Fibroblast of pulmonary artery (primary cell): ENCODE data around the gene MBTD1.
A peak's percentile ranks its signal among the peaks of the same experiment; 100 is the strongest.

Experiments
- DNase-seq: peaks from one replicate; pipeline ENCODE4 v3.0.0-alpha.2; 2010; ENCODE audit warnings: low read depth
- H3K4me3 ChIP-seq: replicated peaks from 2 replicates; pipeline ENCODE4 v1.5.1; 2011; ENCODE audit warnings: low read depth, mild to moderate bottlenecking, control low read depth, low read length, moderate library complexity
- TF ChIP-seq, protein P1 (sequence below): IDR thresholded peaks from 2 replicates; pipeline ENCODE4 v1.5.1; 2011; ENCODE audit warnings: mild to moderate bottlenecking, control low read depth, low read length, inconsistent platforms; ENCODE audit errors: missing control alignments

The MBTD1 gene

DNA sequence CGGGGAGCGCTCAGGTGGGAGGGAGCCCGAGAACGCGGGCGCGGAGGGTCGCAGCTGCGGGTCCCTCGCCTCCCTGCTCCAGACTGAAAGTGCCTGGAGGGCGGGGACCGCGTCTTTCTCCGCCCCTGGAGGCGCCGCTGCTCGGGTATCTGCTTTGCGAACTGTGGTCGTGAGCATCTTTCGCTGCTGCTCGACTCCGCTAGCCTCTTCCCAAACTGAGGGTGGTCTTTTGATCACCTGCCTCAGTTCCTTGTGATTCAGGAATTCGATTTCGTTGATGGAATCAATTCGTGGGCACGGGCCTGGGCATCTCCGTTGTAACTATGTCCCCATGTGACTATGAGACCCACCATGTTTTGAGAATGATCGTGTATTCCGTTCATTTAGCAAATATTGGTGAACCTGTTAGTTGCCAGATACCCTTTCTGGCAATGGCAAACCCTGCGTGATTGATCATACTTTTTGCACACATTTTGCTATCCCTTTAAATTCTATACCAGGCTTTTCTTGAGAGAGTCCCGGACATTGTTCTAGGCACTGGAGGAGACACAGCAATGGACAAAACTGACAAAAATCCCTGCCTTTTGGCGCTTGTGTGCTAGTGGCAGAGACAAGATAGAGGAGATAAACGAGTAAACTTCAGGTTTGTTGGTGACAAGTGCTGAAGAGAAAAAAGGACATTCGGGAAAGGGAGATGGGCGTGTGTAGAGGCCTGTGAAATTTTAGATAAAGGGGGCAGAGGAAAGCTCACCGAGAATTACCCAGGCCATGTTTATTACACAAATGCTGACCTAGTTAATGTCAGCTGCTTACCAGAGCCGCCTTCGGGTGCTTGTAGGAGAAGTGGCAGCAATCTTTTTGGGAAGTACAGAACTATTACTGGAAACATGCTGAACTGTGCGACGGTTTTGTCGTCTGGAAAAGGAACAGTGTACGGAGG lies 1.4 kb upstream of the MBTD1 start:
- no peak for DNase-seq
- TF ChIP-seq, protein P1, sequence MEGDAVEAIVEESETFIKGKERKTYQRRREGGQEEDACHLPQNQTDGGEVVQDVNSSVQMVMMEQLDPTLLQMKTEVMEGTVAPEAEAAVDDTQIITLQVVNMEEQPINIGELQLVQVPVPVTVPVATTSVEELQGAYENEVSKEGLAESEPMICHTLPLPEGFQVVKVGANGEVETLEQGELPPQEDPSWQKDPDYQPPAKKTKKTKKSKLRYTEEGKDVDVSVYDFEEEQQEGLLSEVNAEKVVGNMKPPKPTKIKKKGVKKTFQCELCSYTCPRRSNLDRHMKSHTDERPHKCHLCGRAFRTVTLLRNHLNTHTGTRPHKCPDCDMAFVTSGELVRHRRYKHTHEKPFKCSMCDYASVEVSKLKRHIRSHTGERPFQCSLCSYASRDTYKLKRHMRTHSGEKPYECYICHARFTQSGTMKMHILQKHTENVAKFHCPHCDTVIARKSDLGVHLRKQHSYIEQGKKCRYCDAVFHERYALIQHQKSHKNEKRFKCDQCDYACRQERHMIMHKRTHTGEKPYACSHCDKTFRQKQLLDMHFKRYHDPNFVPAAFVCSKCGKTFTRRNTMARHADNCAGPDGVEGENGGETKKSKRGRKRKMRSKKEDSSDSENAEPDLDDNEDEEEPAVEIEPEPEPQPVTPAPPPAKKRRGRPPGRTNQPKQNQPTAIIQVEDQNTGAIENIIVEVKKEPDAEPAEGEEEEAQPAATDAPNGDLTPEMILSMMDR: no peak
- H3K4me3 ChIP-seq: peak overlapping the region; percentile 87

DNA sequence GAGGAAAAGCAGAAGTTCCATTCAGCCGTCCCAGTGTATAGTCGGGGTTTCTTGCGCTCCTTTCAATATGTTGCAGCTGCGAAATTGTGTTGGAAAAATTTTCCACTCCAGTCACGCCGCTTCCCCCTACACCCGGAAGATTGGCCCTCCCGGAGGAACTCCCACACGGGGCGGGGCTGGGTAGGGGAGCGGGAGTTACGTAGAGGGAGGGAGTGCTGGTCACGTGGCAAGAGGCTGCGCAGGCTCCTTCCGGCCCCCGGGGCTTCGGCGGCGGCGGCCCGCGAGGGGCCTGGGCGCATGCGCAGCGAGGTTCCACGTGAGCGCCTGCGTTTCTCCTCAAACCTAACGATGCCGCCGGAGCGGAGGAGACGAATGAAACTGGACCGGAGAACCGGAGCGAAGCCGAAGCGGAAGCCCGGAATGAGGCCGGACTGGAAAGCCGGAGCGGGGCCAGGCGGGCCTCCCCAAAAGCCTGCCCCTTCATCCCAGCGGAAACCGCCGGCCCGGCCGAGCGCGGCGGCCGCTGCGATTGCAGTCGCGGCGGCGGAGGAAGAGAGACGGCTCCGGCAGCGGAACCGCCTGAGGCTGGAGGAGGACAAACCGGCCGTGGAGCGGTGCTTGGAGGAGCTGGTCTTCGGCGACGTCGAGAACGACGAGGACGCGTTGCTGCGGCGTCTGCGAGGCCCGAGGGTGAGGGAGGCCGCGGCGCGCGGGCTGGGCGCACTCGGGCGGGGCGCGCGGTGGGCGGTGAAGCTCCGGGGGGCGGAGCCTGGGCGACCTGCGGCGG lies 581 bp upstream of the MBTD1 start, which contains the start of gene UTP18:
TSS of gene UTP18 (plus strand) at position 310 of the 787 bp plus-strand sequence. CDS start at position 349, 39 bp downstream.
- peak; percentile 98 for DNase-seq

DNA sequence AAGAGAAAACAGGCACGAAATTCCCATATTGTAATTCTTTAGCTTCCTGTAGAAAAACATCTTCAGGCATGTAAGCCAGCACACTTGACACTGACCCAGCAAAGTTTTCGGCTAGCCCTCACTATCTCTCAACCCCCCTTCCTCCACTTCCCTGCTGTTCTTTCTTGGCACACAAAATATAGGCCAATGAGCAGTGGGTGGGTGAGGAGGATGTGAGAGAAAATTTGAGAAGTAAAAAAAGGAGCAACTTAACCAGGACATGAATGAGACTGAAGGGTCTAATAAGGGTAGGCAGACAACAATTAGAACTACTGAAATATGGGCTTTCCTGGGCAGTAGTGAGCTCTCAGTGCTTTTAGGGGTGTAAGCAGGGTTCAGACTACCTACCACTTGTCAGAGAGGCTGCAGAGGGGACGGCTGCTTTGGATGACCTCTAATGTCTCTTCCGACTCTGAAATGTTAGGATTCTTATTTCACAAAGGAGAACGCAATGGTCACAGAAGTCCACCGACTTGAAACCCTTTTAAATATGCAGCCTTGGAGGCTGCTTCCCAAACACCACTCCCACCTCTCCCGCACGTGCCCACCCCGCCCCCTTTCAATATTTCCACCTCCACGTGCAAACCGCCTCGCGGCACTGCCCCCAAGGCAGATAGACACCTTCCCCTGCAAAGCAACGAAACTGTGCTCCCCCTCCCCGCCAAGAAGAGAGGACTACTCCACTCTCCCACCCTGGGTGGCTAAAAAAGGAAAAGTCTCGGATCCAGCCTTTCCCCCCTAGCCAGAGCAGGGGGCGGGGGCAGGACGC lies 889 bp downstream of the MBTD1 start:
- DNase-seq: peak; percentile 29
- peak overlapping the region; percentile 87 for H3K4me3 ChIP-seq
- TF ChIP-seq, protein P1: no peak

More for the DNA sequence above, 581 bp upstream of the MBTD1 start, which contains the start of gene UTP18:
- TF ChIP-seq, protein P1: no peak
- H3K4me3 ChIP-seq: peak within 1 kb of the TSS; percentile 87

DNA sequence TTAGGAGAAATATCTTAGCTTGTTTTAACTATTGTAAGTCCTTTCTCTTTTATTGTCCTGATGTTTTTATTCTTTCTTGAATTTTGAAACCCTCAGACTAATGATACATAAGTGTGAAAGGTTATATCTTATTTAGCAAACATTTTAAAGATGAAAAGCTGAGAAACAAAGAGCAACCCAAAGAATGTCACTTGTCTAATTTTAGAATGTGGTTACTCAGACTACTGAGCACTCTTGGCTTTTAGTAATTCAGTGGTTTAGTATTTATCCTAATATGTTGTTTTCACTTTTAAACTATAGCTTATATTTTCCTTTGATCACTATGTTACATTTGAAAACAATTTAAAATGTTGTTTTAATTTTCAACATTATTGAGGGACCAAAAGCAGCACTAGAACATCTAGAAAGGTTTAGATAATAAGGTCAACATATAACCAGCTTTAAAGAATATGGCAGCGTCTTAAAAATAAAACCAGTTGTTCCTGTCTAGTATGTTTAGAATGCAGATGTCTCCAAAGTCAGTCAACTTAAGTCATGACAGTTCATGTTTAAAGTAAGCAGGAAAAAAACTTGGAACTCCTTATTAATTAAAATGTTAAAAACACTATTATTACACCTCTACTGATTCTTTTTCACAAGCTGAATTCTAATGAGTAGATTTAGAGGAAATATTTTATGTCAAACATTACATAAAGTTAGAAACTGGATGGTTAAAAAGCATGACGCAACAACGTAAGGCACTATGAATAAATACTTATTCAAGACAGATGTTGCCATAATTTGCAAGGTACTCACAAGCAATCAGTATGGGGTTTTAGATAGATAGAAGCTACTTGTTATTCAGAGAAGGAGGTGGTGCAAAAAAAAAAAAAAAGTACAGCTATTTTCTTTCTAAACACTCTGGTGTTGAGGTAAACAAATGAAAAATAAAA lies 2.4 kb downstream of the MBTD1 start:
- no peak overlapping the region for H3K4me3 ChIP-seq
- TF ChIP-seq, protein P1: no peak
- peak; percentile 9 for DNase-seq

DNA sequence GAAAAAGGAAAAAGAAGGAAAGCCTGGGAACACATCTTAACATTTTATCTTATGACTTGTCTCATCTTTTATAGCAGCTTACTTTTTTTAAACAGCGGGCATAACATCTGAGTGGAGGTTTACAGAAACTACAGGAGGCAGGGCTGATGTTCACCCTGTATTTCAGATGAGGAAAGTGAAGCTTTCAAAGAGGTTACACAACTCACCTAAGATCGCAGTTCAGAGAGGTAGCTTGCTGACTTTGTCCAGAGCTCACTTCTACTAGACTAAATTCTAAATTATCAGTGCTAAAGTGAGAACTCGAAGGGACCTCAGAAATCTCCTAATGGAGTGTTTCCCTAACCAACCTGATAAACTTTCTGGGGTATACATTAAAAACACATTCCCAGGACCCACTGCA lies 3.7 kb downstream of the MBTD1 start:
- DNase-seq: no peak
- TF ChIP-seq, protein P1: no peak
- no peak overlapping the region for H3K4me3 ChIP-seq

DNA sequence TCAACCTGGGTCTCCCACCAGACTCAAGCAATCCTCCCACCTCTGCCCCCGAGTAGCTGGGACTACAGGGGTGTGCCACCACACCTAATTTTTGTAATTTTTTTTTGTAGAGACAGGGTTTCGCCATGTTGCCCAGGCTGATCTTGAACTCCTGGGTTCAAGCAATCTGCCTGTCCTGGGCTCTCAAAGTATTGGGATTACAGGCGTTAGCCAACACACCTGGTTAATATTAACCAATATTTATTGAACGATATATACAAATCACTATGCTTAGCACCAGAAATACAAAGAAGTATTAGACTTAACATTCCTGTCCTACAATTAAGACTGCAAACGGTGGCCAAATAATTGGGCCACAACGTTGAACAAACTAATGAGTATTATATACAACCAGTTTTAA lies 4.2 kb downstream of the MBTD1 start:
- H3K4me3 ChIP-seq: no peak overlapping the region
- DNase-seq: no peak
- TF ChIP-seq, protein P1: no peak
